Neural cell (in vitro differentiated cells): ENCODE measurements around the gene TNFRSF6B. TPM values are rescaled to one million over a fixed set of nuclear protein-coding genes. Genes with fewer than 3 reads are reported as not detected.

Source experiments
- H2AFZ ChIP-seq: fragments of 200-600, 300-800 bp; sonication (generic), shearing (Covaris generic); 2 replicates; pipeline ENCODE4 v1.6.0; 2014; ENCODE audit warnings: low read depth, mild to moderate bottlenecking, antibody characterized with exemption, low read length, moderate library complexity
- H3F3A ChIP-seq: fragments of 200-600 bp; shearing (Covaris generic); 2 replicates; pipeline ENCODE4 v1.6.1; 2016; ENCODE audit warnings: mild to moderate bottlenecking, moderate library complexity, mixed read lengths, antibody characterized with exemption, low read length; ENCODE audit not compliant: insufficient read depth, poor library complexity, severe bottlenecking
- H3K27ac ChIP-seq: fragments of 200-600, 300-800 bp; sonication (generic), shearing (Covaris generic); 2 replicates; pipeline ENCODE4 v1.5.1; 2014; ENCODE audit warnings: mild to moderate bottlenecking, low read length, moderate library complexity
- H3K27me3 ChIP-seq: fragments of 300-800, 200-600 bp; sonication (generic), shearing (Covaris generic); 2 replicates; pipeline ENCODE4 v1.6.0; 2014; ENCODE audit warnings: mild to moderate bottlenecking, low read depth, low read length, moderate library complexity; ENCODE audit not compliant: insufficient read depth
- H3K36me3 ChIP-seq: fragments of 300-800, 200-600 bp; sonication (generic), shearing (Covaris generic); 2 replicates; pipeline ENCODE4 v1.5.1; 2014; ENCODE audit warnings: mild to moderate bottlenecking, antibody characterized with exemption, low read length, moderate library complexity; ENCODE audit not compliant: insufficient read depth
- H3K4me2 ChIP-seq: fragments of 300-800, 200-600 bp; sonication (generic), shearing (Covaris generic); 2 replicates; pipeline ENCODE4 v1.6.0; 2014; ENCODE audit warnings: mild to moderate bottlenecking, low read length
- H3K4me3 ChIP-seq: fragments of 300-800, 200-600 bp; sonication (generic), shearing (Covaris generic); 2 replicates; pipeline ENCODE4 v1.5.1; 2014; ENCODE audit warnings: mild to moderate bottlenecking, low read length, moderate library complexity
- H3K79me2 ChIP-seq: fragments of 200-600 bp; shearing (Covaris generic); replicated peaks from 2 replicates; pipeline ENCODE4 v1.6.0; 2014; ENCODE audit warnings: mild to moderate bottlenecking, low read length, moderate library complexity; ENCODE audit not compliant: insufficient read depth
- H3K9ac ChIP-seq: fragments of 300-800, 200-600 bp; sonication (generic), shearing (Covaris generic); 2 replicates; pipeline ENCODE4 v1.6.1; 2016; ENCODE audit warnings: mild to moderate bottlenecking, low read length, mixed read lengths
- H3K9me2 ChIP-seq: fragments of 200-600 bp; shearing (Covaris generic); 2 replicates; pipeline ENCODE4 v1.6.1; 2016; ENCODE audit warnings: mild to moderate bottlenecking, low read length, mixed read lengths; ENCODE audit not compliant: insufficient read depth
- H3K9me3 ChIP-seq: fragments of 200-600, 300-800 bp; sonication (generic), shearing (Covaris generic); 2 replicates; pipeline ENCODE4 v1.6.1; 2016; ENCODE audit warnings: mild to moderate bottlenecking, mixed run types, low read length, moderate library complexity, mixed read lengths
- H4K20me1 ChIP-seq: fragments of 200-600 bp; shearing (Covaris generic); 2 replicates; pipeline ENCODE4 v1.6.1; 2016; ENCODE audit warnings: mild to moderate bottlenecking, mixed run types; ENCODE audit not compliant: insufficient read depth
- CTCF ChIP-seq: fragments of 450-650 bp; IDR thresholded peaks from 2 replicates; pipeline ENCODE4 v1.5.1; 2014; ENCODE audit warnings: antibody characterized with exemption, mild to moderate bottlenecking, moderate library complexity; ENCODE audit not compliant: poor library complexity, severe bottlenecking
- EP300 ChIP-seq: fragments of 450-650 bp; conservative IDR thresholded peaks from 2 replicates; pipeline ENCODE4 v1.6.1; 2014; ENCODE audit warnings: antibody characterized with exemption, mild to moderate bottlenecking, moderate library complexity; ENCODE audit not compliant: poor library complexity, severe bottlenecking
- EZH2 ChIP-seq: fragments of 200-600, 300-800 bp; shearing (Covaris generic), sonication (generic); IDR thresholded peaks from 2 replicates; pipeline ENCODE4 v1.6.1; 2014; ENCODE audit warnings: antibody characterized with exemption, low read length, borderline replicate concordance, mild to moderate bottlenecking; ENCODE audit not compliant: insufficient read depth, poor library complexity, severe bottlenecking
- MXI1 ChIP-seq: fragments of 450-650 bp; conservative IDR thresholded peaks from 2 replicates; pipeline ENCODE4 v1.6.1; 2014; ENCODE audit warnings: antibody characterized with exemption, mild to moderate bottlenecking; ENCODE audit not compliant: poor library complexity, severe bottlenecking
- POLR2AphosphoS5 ChIP-seq: IDR thresholded peaks from 2 replicates; pipeline ENCODE4 v1.6.1; 2012
- RAD21 ChIP-seq: fragments of 450-650 bp; conservative IDR thresholded peaks from 2 replicates; pipeline ENCODE4 v1.6.1; 2014; ENCODE audit warnings: antibody characterized with exemption, mild to moderate bottlenecking, moderate library complexity
- REST ChIP-seq: IDR thresholded peaks from 2 replicates; pipeline ENCODE4 v1.6.1; 2012; ENCODE audit warnings: borderline replicate concordance
- SMC3 ChIP-seq: fragments of 450-650 bp; conservative IDR thresholded peaks from 2 replicates; pipeline ENCODE4 v1.6.1; 2014; ENCODE audit warnings: antibody characterized with exemption, mild to moderate bottlenecking, moderate library complexity; ENCODE audit not compliant: poor library complexity
- TAF1 ChIP-seq: IDR thresholded peaks from 2 replicates; pipeline ENCODE4 v1.6.1; 2012; ENCODE audit warnings: low read depth
- polyA plus RNA-seq: library from polyadenylated mRNA; depleted of rRNA; stranded (reverse); fragments of >200 nt; gene quantifications from 2 replicates; pipeline ENCODE4 v1.2.3, GENCODE V29; 2014

Gene TNFRSF6B
- polyA plus RNA-seq, 1 donor from 2014 or later: 9.4 TPM

GRCh38 chr20:63661959-63662812 lies 34.3 kb upstream of the TNFRSF6B start:
- Histone ChIP-seq H3K36me3 (no peaks in the 10 kb centered on the region), H3K79me2 (no peaks in the 10 kb centered on the region)
- TF ChIP-seq EP300 (no peak), POLR2AphosphoS5 (no peak), TAF1 (no peak), REST (no peak), SMC3 (no peak), EZH2 (no peak), MXI1 (no peak), CTCF (no peak), RAD21 (no peak)

GRCh38 chr20:63662813-63663189 lies 33.7 kb upstream of the TNFRSF6B start:
- Histone ChIP-seq H3K9ac (no peak overlapping the region), H2AFZ (no peak overlapping the region), H3K9me3 (no peaks in the 10 kb centered on the region), H3K36me3 (no peaks in the 10 kb centered on the region), H4K20me1 (no peaks in the 10 kb centered on the region), H3K4me2 (no peak overlapping the region), H3K27me3 (no peaks in the 10 kb centered on the region), H3K9me2 (no peaks in the 10 kb centered on the region), H3K79me2 (no peaks in the 10 kb centered on the region), H3F3A (no peaks in the 10 kb centered on the region), H3K4me3 (no peak overlapping the region), H3K27ac (no peak overlapping the region)
- TF ChIP-seq POLR2AphosphoS5 (no peak), REST (no peak), EP300 (no peak), RAD21 (no peak), MXI1 (no peak), SMC3 (no peak), EZH2 (no peak), TAF1 (no peak), CTCF (no peak)

More at GRCh38 chr20:63661959-63662812, 34.3 kb upstream of the TNFRSF6B start:
- H3K9me2 ChIP-seq: no peaks in the 10 kb centered on the region
- no peak overlapping the region for H3K4me2 ChIP-seq
- H4K20me1 ChIP-seq: no peaks in the 10 kb centered on the region
- no peak overlapping the region for H3K4me3 ChIP-seq
- no peaks in the 10 kb centered on the region for H3K9me3 ChIP-seq
- H3K9ac ChIP-seq: no peak overlapping the region
- H3F3A ChIP-seq: no peaks in the 10 kb centered on the region
- no peaks in the 10 kb centered on the region for H3K27me3 ChIP-seq
- no peak overlapping the region for H2AFZ ChIP-seq
- no peak overlapping the region for H3K27ac ChIP-seq
